Stimulated activated CD4-positive, alpha-beta T cell treated with anti-CD3 and anti-CD28 coated beads, Interleukin-2, amount 100 ng/mL, for 4 hours (primary cell): ENCODE results near the gene ATP5MK.
A peak's percentile ranks its signal among the peaks of the same experiment; 100 is the strongest.
"Not testable (repeated sequence)": the region's sequence is repeated elsewhere in the genome, so short reads cannot be mapped to it uniquely, and the experiment has no call there.

Experiments used
- DNase-seq: peaks from one replicate; pipeline ENCODE4 v3.0.0-alpha.2; 2020; ENCODE audit warnings: low read depth

ATP5MK gene

GRCh38 chr10:103396789-103397087 lies 463 bp upstream of the ATP5MK start:
- no peak for DNase-seq

- DNase-seq, result no peak
Measured at GRCh38 chr10:103395754-103396066, 565 bp downstream of the ATP5MK start.

- DNase-seq, result no peak
Measured at GRCh38 chr10:103394180-103394579, 2.1 kb downstream of the ATP5MK start.

GRCh38 chr10:103382769-103383168 lies 13.5 kb downstream of the ATP5MK start:
- no peak for DNase-seq

GRCh38 chr10:103374263-103374662 lies 22.0 kb downstream of the ATP5MK start:
- DNase-seq, result no peak

- no peak for DNase-seq
Measured at GRCh38 chr10:103373544-103373943, 22.7 kb downstream of the ATP5MK start.

- peak; percentile 84 for DNase-seq
Measured at GRCh38 chr10:103367782-103368518, 28.3 kb downstream of the ATP5MK start, which contains the start of gene TAF5. TSS of gene TAF5 (plus strand) at chr10:103367976. CDS start at chr10:103367990, 14 bp downstream.

GRCh38 chr10:103367379-103367781 lies 28.9 kb downstream of the ATP5MK start:
- no peak for DNase-seq

GRCh38 chr10:103360791-103361190 lies 35.5 kb downstream of the ATP5MK start:
- not testable (repeated sequence) for DNase-seq

GRCh38 chr10:103359493-103359892 lies 36.8 kb downstream of the ATP5MK start:
- not testable (repeated sequence) for DNase-seq

GRCh38 chr10:103355906-103356599 lies 40.2 kb downstream of the ATP5MK start:
- no peak for DNase-seq

- DNase-seq, result not testable (repeated sequence)
Measured at GRCh38 chr10:103354567-103354966, 41.7 kb downstream of the ATP5MK start.

- DNase-seq, result no peak
Measured at GRCh38 chr10:103353281-103353680, 43.0 kb downstream of the ATP5MK start.

- DNase-seq, result peak; percentile 40
Measured at GRCh38 chr10:103350517-103351260, 45.6 kb downstream of the ATP5MK start, which contains the start of gene PCGF6. TSS of gene PCGF6 (minus strand) at chr10:103351140. CDS start at chr10:103351066, 74 bp downstream.

- no peak for DNase-seq
Measured at GRCh38 chr10:103350175-103350516, 46.1 kb downstream of the ATP5MK start.
